NCI-H1092 (cell line): Measurements from ENCODE around the gene TNIK.
"Not testable (repeated sequence)": the region's sequence is repeated elsewhere in the genome, so short reads cannot be mapped to it uniquely, and the experiment has no call there.

Source experiments
- DNase-seq: peaks from one replicate; lab custom pipeline; 2025; lab: John Stamatoyannopoulos, UW

The TNIK gene

DNA sequence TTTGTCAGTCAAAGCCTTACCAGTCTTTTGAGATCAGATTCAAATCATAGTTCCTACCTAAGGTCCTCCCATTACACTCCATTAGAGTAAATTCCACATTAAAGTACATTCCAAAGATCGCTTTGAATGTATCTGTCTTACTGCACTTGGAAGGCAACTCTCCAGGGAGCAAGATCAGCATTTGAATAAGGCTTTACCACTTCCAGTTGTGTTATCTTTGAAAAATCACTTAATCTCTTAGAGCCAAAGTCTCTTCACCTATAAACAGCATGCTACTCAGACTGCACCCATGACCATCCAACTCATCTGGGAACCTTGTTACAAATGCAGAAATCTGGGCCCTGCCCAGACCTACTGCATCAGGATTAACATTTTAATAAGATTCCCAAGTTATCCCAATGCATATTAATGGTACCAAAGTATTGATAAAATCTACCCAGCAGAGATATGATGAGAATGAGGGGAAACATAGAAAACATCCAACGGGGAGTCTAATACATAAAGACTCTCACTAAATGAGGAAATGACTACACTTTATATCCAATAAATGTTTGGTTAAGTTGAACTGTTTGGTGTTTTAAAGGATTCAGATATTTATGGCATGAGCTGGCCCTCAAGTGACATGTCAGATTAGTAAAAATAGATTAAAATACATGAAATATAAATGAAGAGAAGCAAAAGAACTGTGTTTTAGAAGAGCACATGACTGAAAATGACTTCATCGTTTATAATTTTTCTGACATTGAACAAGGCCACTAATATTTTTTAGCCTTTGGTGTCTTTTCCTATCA, 75.9 kb downstream of the TNIK start:
- no peak for DNase-seq

DNA sequence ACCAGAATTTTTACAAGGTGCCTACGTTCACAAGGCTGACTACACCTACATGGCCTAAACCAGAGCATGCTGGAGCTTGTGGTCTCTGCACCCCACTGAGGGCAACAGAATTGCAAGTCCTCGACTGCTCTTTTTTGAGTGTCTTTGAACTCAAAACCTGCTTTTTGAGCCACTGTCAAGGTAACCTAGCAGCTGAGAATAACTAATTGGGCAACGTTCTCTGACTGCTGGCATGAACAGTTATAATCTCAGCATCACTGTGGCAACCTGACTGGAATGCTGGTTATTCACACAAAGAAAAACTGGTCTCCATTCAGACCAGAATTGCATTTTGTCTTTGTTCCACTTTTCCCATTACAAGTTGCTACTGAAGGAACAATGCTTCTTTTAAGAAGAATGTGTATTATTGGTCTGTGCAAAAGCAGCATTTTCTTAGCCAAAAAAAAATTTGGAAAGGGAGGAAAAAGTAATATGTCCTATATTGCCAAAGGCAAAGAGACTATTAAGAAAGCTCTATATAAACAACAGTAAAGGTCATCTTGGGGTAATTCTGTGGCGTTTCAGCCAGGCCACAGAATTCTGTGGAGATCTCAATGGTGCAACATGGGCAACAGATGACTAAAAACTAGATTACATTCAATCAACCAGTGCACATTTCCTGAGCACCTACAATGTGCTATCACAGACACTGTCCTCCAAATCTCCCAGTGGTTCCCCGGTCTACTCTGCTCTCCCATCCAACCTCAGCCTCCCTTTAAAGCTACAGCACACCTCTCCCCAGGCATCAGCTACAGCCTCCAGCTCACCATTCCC, 76.8 kb downstream of the TNIK start:
- no peak for DNase-seq

DNA sequence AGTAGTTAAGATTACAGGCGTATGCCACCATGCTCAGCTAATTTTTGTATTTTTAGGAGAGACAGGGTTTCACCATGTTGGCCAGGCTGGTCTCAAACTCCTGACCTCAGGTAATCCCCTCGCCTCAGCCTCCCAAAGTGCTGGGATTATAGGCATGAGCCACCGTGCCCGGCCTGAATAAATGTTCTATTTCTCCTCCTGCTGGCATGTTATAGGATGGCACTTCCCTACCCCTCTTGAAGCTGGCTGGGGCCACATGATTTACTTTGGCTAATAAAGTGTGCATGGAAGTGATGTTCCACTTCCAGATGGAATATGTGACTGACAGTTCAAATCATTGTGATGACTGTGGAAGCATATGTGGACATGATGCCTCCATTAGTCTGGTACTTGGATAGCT, 77.9 kb downstream of the TNIK start:
- not testable (repeated sequence) for DNase-seq

DNA sequence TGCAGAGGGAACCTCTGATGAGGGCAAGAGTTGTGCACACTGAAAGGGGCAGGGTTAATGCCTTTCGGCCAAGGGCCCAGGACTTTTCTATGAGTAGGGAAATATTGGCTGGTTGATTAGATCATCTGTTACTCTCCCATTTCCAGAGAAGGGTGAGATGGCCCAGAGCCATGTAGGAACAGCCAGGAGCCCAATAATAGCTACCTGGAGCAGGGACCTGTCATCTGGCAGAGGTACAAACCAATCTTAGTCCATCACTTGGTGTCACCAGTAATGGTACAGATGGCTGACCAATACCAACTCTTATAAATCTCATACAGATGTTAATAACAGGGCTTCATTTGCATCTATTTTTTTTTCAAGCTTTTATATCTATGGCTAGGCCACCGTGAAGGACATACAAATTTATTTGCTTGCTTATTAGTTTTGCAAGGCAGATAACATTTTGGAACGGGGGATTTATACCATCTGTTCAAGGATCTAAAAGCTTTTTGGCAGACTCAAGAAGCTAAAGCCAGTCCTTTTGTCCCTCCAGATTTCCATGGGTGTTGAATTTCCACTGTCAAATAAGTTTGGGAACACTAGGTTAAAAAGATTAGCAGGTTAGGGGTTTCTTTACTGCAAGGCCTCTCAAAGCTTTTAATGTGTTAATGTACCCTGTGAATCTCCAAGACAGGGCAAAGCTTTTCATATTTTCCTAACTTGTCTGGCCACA, 79.3 kb downstream of the TNIK start:
- DNase-seq: no peak

DNA sequence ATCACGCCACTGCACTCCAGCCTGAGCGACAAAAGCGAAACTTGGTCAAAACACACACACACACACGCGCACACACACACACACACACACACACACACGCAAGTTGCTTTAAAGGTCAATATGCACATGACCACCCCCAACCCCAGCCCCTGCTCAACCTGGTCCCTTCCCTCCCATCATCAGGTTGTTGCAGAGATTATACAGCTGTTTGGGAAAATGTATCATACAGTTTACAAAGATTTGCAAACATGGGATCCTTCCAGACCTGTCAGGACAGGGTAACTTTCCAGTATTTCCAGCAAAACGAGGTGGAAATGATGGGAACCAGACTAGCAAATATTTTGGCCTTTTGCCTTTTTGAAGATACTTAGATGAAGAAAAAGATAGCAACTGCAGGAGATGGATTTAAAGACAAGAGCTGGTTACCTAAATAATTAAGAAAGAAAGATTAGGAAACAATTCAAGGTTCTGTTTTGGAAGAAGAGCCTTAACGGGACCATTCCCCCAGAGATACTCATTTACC, 80.2 kb downstream of the TNIK start:
- DNase-seq: no peak

DNA sequence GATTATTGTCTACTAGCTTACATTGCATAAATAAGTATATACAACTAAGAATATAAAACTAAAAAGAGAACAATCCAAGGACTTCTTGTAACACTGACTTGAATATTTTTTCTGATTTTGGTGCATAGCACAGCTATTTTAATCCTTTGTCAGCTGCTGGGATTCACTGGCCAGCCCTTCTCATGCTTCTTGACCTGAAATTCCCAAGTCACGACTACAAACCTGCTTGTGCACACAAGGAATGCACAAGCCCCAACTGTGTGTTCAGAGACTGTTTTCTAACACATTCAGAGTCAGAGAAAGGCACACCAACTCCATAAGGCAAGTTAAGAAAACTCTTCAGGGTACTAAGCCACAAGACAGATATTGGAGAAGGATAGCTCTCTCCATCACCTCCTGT, 80.9 kb downstream of the TNIK start:
- no peak for DNase-seq

DNA sequence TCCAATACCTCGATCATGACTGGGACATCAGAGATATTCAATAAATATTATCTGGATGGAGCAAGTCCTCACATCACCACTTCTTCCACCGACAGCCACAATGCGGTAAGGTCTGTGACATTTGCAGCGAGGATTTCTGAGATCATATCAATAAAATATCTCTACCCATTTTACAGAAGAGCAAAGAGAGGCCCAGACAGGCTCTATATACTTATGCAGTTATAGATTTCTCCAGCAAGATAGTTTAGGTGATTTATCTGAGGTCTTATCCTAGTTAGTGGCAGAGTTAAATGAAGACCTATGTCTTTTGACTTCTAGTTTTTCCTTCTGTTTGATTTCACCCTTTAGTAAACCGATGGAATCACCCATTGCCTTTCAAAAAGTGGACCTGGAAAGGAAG, 81.6 kb downstream of the TNIK start:
- no peak for DNase-seq

DNA sequence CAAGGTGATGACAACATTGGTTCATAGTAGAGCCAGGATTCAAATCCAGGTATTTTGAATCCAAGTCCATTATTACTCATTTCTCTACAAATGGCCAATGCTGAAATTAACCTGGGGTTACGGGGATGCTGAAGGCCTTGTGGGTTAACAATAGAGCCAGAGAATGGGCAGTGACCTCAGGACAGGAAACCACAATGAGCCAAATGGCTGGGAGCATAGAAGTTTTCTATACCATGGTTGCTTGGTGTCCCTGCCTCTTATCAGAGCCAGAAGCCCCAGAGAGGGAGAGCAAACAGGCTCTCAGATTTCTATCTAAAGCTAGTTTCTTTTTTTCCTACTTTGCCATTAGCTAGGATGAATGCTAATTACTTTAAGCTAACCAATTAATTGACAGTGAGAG, 82.3 kb downstream of the TNIK start:
- DNase-seq: no peak

DNA sequence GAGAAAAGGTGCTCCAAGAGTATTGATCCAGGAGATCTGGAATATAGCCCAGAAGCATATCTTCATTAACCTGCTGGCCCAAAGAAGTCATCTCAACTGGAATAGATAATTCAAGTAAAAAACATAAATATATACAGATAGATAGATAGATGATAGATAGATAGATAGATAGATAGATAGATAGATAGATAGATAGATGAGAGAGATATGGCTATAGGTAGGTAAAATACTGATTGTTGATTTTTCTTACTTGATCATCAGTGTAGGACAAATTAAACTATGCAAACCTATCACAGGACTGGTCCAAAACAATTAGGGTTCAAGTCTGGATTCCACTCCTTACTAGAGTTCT, 83.6 kb downstream of the TNIK start:
- DNase-seq: no peak

DNA sequence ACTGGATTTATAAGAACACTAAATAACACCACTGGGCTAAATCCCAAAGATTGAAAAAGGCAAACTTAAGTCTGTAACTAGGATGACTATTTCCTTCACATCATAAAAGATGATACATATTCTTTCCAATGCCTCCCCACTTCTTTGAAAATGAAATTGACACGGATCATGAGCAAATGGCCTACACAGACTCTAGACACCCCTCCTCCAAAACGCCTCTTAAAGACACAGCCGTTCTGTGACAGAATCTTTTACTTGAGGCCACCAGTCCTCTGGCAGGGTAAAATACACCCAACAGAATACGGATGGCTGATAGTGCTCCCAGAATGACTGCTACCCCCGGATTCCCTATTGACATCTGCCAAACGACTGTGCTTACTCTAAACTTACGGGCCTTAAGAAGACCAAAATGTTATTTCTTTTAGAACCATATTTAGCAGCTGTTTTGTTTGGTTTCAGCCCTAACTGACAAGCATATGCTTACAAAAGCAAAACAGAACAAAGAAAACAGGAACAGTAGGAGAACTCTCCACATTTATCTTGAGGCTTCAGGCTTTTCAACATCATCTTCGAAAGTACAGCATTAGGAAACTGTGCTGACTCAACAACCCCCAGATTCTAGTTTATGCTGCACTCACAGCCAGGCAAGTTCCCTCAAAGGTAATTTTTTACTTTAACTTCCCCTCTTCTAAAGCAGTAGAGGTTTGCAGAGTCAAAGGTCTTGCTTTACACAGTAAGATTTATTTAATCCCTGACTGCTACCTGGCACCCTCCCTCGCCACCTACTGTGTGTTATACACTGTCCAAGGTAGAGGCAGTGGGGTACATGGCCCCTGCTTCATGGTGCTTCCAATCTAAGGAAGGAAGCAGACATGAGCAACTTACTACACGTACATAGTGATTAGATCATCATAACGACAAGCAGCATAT, 84.3 kb downstream of the TNIK start:
- DNase-seq: no peak

DNA sequence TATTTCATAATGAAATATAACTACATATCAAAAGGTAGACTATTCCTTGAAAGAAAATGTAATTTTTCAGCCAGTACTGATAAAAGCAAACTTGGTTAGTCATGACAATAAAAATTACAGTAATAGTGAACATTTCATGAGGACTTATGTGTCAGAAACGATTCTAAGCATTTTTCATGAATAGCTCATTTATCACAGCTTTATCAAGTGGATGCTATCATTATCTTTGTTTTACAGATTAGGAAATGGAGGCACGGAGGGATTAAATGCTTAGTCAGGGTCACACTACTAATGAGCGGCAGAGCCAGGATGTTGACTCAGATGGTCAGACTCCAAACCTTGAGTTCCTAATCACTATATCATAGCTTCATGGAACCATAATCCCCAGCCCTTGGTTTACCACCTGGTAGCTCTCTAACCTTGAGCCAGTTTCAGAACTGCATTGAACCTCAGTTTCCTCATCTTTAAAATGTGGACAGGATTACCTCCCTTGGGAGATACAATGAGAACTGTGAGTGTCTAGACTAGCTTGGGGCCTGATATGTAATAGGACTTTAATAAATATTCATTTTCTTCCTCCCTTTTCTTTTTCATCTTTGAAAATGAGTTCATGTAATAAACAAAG, 85.4 kb downstream of the TNIK start:
- no peak for DNase-seq

DNA sequence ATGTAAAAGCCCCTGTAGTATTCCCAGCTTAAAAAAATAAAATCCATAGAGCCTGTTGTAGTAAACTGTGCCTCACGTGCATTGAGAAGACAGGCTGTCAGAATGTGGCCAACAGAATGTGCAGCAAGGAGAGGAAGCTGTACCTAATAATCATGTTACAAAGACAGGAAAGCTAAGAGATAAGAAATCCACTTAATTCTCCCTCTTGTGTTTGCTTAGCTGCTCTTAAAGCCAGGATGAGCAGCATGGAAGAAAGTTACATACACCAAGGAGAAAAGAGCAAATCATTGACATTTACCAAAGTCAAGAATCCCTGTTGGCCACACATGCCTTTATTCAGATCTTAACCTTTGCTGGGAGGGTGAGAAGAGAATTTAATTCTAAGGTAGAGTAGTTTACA, 85.9 kb downstream of the TNIK start:
- DNase-seq: no peak

DNA sequence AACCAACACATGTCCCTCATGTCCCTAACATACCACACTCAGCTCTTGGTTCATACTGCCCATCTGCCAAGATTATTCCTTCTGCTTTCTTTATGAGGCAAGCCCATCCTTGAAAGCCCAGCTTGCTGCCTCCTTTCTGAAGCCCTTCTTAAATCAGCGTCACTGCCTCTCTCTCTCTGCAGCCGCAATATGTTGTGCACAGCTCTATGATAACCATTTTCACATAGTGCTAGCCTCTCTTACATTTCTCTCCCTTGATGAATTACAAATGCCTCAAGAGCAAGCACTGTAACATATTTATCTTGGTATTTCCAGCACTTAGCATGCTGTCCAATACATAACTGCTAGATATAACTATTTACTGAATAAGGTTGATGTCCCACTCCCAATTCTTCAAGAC, 86.5 kb downstream of the TNIK start:
- DNase-seq: no peak

DNA sequence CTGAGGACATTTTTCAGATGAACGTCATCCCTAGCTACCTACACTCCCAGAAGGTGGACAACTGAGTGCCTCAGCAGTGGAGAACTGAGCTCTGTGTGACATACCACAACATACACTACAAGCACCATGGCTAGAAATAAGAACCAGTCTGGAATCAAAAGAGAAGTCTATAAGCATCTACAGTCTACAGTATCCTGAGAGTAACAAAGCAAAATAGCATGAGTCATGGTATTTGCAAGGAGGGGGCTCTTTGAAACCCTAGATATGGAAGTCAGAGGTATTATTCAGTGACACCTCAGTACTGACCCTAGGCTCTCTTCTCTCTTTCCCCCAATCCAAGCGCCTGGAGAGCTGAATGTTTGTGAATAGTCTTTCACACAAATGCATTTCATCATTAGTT, 87.5 kb downstream of the TNIK start:
- DNase-seq: no peak

DNA sequence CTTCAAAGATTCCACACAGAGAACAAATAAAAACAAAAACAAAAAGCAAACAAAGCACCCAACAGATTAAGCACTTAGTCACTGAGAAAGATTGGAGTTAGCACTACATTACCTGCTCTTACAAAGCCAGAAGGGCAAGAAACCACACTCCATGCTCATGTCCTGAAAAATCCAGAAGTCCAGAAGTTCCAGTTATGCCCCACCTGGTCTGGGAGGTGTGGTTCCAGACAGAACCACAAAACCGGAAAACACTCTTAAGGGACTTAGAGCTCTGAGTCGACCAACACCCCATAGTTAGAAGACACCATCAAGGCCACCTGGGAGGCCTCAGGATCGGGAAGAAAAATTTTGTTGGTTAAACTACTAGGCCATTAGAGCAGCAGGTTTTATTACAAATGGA, 88.9 kb downstream of the TNIK start:
- DNase-seq: no peak

DNA sequence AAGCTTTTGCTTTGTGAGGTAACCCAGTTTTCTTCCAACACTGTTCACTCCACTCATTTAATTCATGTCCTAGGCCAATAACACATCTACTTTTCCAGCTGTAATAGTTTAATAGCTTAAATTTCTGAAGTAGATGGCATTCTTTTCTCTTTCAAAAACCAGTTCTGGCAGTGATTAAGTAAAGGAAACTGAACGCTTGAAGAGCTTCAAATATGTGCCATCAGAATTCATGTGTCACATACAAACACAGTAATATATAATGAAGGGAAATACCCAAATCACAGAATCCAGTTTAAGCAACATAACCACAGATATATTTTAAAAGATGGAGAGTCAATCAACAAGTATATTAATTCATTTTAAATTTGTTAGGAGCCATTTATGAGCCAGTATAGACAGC, 91.0 kb downstream of the TNIK start:
- no peak for DNase-seq

DNA sequence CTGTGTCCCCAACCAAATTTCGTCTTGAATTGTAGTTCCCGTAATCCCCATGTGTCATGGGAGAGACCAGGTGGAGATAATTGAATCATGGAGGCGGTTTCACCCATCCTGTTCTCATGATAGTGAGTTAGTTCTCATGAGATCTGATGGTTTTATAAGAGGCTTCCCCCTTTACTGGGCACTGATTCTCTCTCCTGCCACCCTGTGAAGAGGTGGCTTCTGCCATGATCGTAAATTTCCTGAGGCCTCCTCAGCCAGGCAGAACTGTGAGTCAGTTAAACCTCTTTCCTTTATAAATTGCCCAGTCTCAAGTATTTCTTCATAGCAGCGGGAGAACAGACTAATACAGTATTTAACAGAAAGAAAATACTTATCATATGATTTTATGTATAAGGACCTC, 93.5 kb downstream of the TNIK start:
- not testable (repeated sequence) for DNase-seq

DNA sequence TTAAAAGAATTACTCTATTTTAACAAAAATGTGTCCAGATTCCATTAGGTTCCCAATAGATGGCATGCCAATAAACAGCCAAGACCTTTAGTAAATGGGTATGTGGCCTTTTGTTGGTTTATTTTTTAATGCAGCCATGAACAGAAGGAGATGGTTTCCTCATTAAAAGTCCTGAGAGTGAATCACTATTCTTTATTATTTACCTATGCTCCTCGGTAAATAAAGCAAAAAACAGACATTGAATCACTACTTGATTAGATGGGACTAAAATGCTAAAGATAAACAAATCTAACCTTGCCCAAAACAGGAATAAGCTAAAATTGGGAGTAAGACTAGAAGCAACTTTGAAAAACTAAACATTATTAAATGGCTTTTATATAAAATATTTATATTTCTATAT, 94.2 kb downstream of the TNIK start:
- DNase-seq: no peak

DNA sequence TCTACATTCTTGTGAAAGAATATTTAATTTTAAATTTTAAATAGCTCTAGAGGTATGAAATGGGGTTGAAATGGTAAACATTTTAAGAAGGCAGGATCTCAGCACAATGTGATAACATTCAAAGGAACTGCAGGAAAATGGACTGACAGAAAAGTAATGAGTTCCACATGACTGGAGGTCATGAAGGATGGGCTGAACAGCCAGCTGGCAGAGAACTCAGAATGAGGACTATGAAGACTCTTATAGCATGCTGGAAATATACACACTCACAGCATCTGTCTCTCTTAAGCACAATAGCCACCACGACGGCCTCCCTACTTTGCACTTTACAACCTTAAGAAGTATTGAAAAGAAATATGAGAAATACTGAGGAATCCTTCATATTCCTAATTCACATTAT, 94.7 kb downstream of the TNIK start:
- DNase-seq: no peak

DNA sequence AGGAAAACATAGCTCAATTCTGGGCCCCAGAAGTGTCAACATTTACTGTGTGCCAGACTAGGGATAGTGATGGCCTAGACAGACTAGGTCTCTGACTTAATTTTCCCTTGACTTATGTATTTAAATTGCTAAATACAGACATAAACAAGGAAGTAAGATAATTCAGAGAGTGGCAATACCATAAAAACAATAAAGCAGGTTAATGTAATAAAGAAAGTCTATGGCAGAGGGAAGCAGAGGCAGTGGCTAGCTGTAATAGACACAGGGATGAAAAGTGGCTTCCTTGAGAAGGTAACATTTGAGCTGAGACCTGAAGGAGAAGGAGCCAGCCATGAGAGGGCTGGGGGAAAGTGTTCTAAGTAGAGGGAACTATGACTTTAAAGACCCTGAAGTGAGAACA, 95.7 kb downstream of the TNIK start:
- no peak for DNase-seq

DNA sequence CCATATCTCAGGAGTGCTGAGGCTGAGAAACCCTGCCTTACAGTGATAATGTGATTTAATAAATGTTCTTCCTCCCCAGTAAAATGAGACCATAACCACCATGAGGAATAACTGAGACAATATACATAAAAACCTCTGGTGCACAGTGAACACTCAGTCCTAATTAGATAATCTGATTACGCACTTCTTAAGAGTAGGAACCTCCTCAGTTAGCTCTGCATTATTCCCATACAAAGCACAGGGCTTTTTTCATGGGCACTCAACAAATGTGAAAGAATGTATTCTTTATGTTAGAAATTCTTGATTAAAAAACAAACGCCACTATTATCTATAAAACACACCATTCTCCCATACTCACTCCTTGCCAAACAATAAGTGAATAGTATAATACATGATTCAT, 97.0 kb downstream of the TNIK start:
- no peak for DNase-seq
